Liver (tissue), 3 donors: ENCODE results near the gene LHFPL6.

Experiments
- EGR1 ChIP-seq, 2 donors: IDR thresholded peaks; 2 replicates each; pipeline ENCODE4 v1.6.1; 2016 to 2018; ENCODE audit warnings: antibody characterized with exemption in 2 of 2, low read depth in 2 of 2
- HNF4A ChIP-seq, 2 donors: conservative IDR thresholded peaks; 2 replicates each; pipeline ENCODE4 v1.6.1; 2016; ENCODE audit warnings: antibody characterized with exemption in 2 of 2, mild to moderate bottlenecking in 2 of 2
- JUND ChIP-seq, 2 donors: IDR thresholded peaks; 2 replicates each; pipeline ENCODE4 v1.6.1; 2016; ENCODE audit warnings: antibody characterized with exemption in 2 of 2
- RAD21 ChIP-seq, 2 donors: IDR thresholded peaks; 2 replicates each; pipeline ENCODE4 v1.6.1; 2016; ENCODE audit warnings: antibody characterized with exemption in 2 of 2, mild to moderate bottlenecking in 2 of 2
- SP1 ChIP-seq: IDR thresholded peaks from 2 replicates; pipeline ENCODE4 v1.6.1; 2018; ENCODE audit warnings: antibody characterized with exemption, mild to moderate bottlenecking
- TAF1 ChIP-seq: conservative IDR thresholded peaks from 2 replicates; pipeline ENCODE4 v1.6.1; 2016; ENCODE audit warnings: antibody characterized with exemption, mild to moderate bottlenecking
- YY1 ChIP-seq: IDR thresholded peaks from 2 replicates; pipeline ENCODE4 v1.6.1; 2016; ENCODE audit warnings: antibody characterized with exemption, mild to moderate bottlenecking
- TF ChIP-seq, protein P1 (sequence below): fragments of 150-350 bp; IDR thresholded peaks from 2 replicates; pipeline ENCODE4 v1.5.1; 2017; ENCODE audit warnings: improper control_type of control experiment, low read depth, low read length; ENCODE audit not compliant: missing input control
- TF ChIP-seq, protein P2 (sequence below): IDR thresholded peaks from 2 replicates; pipeline ENCODE4 v1.6.1; 2016; ENCODE audit warnings: antibody characterized with exemption, mild to moderate bottlenecking
- TF ChIP-seq, protein P3 (sequence below): IDR thresholded peaks from 2 replicates; pipeline ENCODE4 v1.6.1; 2016; ENCODE audit warnings: antibody characterized with exemption
- TF ChIP-seq, protein P4 (sequence below): IDR thresholded peaks from 2 replicates; pipeline ENCODE4 v1.6.1; 2016; ENCODE audit warnings: antibody characterized with exemption
- TF ChIP-seq, protein P5 (sequence below): IDR thresholded peaks from 2 replicates; pipeline ENCODE4 v1.6.1; 2016; ENCODE audit warnings: antibody characterized with exemption
- donor health status: healthy.
- donor health status: healthy.

DNA sequence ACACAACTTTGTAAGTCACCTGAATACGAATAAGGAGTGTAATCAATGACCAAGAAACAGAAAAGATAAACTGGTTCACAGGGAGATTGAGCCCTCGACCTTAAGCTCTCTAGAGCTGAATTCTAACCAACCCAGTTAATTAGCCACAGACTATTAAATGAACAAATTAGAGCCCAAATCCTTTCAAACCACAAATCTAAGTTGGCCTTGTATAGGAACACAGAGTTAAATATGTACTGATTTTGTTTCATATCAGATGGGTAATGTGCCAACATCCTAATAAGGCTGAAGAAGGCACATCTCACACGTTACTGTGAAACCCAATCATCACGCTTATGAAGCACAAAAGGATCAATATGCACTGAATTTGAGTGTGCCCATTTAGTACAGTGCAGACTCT, 156.1 kb downstream of the LHFPL6 start:
- TF ChIP-seq, protein P1, sequence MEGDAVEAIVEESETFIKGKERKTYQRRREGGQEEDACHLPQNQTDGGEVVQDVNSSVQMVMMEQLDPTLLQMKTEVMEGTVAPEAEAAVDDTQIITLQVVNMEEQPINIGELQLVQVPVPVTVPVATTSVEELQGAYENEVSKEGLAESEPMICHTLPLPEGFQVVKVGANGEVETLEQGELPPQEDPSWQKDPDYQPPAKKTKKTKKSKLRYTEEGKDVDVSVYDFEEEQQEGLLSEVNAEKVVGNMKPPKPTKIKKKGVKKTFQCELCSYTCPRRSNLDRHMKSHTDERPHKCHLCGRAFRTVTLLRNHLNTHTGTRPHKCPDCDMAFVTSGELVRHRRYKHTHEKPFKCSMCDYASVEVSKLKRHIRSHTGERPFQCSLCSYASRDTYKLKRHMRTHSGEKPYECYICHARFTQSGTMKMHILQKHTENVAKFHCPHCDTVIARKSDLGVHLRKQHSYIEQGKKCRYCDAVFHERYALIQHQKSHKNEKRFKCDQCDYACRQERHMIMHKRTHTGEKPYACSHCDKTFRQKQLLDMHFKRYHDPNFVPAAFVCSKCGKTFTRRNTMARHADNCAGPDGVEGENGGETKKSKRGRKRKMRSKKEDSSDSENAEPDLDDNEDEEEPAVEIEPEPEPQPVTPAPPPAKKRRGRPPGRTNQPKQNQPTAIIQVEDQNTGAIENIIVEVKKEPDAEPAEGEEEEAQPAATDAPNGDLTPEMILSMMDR, result no peak
- TF ChIP-seq, protein P2, sequence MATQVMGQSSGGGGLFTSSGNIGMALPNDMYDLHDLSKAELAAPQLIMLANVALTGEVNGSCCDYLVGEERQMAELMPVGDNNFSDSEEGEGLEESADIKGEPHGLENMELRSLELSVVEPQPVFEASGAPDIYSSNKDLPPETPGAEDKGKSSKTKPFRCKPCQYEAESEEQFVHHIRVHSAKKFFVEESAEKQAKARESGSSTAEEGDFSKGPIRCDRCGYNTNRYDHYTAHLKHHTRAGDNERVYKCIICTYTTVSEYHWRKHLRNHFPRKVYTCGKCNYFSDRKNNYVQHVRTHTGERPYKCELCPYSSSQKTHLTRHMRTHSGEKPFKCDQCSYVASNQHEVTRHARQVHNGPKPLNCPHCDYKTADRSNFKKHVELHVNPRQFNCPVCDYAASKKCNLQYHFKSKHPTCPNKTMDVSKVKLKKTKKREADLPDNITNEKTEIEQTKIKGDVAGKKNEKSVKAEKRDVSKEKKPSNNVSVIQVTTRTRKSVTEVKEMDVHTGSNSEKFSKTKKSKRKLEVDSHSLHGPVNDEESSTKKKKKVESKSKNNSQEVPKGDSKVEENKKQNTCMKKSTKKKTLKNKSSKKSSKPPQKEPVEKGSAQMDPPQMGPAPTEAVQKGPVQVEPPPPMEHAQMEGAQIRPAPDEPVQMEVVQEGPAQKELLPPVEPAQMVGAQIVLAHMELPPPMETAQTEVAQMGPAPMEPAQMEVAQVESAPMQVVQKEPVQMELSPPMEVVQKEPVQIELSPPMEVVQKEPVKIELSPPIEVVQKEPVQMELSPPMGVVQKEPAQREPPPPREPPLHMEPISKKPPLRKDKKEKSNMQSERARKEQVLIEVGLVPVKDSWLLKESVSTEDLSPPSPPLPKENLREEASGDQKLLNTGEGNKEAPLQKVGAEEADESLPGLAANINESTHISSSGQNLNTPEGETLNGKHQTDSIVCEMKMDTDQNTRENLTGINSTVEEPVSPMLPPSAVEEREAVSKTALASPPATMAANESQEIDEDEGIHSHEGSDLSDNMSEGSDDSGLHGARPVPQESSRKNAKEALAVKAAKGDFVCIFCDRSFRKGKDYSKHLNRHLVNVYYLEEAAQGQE, result no peak
- TF ChIP-seq, protein P3, sequence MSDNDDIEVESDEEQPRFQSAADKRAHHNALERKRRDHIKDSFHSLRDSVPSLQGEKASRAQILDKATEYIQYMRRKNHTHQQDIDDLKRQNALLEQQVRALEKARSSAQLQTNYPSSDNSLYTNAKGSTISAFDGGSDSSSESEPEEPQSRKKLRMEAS, result no peak
- no peak for TF ChIP-seq JUND (IDR thresholded peaks at IDR 0.05)
- no peak for TF ChIP-seq YY1
- TF ChIP-seq RAD21 (IDR thresholded peaks at IDR 0.05), result no peak
- TF ChIP-seq, protein P4, sequence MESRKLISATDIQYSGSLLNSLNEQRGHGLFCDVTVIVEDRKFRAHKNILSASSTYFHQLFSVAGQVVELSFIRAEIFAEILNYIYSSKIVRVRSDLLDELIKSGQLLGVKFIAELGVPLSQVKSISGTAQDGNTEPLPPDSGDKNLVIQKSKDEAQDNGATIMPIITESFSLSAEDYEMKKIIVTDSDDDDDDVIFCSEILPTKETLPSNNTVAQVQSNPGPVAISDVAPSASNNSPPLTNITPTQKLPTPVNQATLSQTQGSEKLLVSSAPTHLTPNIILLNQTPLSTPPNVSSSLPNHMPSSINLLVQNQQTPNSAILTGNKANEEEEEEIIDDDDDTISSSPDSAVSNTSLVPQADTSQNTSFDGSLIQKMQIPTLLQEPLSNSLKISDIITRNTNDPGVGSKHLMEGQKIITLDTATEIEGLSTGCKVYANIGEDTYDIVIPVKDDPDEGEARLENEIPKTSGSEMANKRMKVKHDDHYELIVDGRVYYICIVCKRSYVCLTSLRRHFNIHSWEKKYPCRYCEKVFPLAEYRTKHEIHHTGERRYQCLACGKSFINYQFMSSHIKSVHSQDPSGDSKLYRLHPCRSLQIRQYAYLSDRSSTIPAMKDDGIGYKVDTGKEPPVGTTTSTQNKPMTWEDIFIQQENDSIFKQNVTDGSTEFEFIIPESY, result no peak
- TF ChIP-seq TAF1, result no peak
- TF ChIP-seq, protein P5, sequence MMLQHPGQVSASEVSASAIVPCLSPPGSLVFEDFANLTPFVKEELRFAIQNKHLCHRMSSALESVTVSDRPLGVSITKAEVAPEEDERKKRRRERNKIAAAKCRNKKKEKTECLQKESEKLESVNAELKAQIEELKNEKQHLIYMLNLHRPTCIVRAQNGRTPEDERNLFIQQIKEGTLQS, result no peak
- TF ChIP-seq EGR1 (IDR thresholded peaks at IDR 0.05; ENCODE audit: low read depth in 2 of 2), result no peak
- TF ChIP-seq SP1, result no peak
- TF ChIP-seq HNF4A (conservative IDR thresholded peaks at IDR 0.05), result no peak
